Measurements from ENCODE around the gene SDCBP2. TPM values are rescaled to one million over a fixed set of nuclear protein-coding genes. Genes with fewer than 3 reads are reported as not detected.

Gene SDCBP2
- total and polyA plus RNA-seq, 2 of the 13 experiments (the other 11 are each of a cell fraction or from before 2014, with no cell fraction given) = 1.2 to 2.4 TPM

DNA sequence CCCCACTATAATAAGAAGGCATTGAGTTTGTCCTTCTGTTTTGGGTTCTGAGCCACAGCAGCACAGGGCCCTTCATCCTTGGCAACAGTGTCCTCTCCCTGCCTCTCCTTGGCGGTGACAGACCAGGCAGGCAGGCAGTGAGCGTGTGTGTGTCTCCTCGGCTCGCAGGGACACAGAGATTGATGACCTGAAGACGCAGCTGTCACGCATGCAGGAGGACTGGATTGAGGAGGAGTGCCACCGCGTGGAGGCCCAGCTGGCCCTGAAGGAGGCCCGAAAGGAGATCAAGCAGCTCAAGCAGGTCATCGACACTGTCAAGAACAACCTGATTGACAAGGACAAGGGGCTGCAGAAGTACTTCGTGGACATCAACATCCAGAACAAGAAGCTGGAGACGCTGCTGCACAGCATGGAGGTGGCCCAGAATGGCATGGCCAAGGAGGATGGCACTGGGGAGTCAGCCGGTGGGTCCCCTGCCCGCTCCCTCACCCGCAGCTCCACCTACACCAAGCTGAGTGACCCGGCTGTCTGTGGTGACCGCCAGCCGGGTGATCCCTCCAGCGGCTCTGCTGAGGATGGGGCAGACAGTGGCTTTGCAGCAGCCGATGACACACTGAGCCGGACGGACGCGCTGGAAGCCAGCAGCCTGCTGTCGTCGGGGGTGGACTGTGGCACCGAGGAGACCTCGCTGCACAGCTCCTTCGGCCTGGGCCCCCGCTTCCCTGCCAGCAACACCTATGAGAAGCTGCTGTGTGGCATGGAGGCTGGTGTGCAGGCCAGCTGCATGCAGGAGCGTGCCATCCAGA lies 24.0 kb downstream of the SDCBP2 start:
- ChIA-PET POLR2A (interaction anchor here (0.9 kb wide), 1 partner anchor 21 kb away, joined by 4 read pairs; no protein-coding TSS in a partner anchor), CTCF (ENCODE audit: low intra/inter-chr PET ratio, low total read pairs) (no interaction called here)
- no peak overlapping the region for H3K9ac ChIP-seq (ENCODE audit: insufficient read depth, low read depth, low read length)
- H3K4me1 ChIP-seq (ENCODE audit: insufficient read depth, low read length) = no peaks in the 10 kb centered on the region
- TF ChIP-seq KLF9 (CRISPR knock-in tag; IDR thresholded peaks at IDR 0.05; ENCODE audit: low read depth) = no peak
- no peak for TF ChIP-seq ZSCAN22 (CRISPR knock-in tag; IDR thresholded peaks at IDR 0.05)
- TF ChIP-seq, protein P1, sequence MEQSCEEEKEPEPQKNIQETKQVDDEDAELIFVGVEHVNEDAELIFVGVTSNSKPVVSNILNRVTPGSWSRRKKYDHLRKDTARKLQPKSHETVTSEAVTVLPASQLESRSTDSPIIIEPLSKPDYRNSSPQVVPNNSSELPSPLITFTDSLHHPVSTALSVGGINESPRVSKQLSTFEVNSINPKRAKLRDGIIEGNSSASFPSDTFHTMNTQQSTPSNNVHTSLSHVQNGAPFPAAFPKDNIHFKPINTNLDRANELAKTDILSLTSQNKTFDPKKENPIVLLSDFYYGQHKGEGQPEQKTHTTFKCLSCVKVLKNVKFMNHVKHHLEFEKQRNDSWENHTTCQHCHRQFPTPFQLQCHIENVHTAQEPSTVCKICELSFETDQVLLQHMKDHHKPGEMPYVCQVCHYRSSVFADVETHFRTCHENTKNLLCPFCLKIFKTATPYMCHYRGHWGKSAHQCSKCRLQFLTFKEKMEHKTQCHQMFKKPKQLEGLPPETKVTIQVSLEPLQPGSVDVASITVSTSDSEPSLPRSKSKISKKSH (CRISPR knock-in tag; IDR thresholded peaks at IDR 0.05; ENCODE audit: borderline replicate concordance) = 0 out of 2 replicates have a peak, but pooled peaks have one; percentile 33
- TF ChIP-seq, protein P2, sequence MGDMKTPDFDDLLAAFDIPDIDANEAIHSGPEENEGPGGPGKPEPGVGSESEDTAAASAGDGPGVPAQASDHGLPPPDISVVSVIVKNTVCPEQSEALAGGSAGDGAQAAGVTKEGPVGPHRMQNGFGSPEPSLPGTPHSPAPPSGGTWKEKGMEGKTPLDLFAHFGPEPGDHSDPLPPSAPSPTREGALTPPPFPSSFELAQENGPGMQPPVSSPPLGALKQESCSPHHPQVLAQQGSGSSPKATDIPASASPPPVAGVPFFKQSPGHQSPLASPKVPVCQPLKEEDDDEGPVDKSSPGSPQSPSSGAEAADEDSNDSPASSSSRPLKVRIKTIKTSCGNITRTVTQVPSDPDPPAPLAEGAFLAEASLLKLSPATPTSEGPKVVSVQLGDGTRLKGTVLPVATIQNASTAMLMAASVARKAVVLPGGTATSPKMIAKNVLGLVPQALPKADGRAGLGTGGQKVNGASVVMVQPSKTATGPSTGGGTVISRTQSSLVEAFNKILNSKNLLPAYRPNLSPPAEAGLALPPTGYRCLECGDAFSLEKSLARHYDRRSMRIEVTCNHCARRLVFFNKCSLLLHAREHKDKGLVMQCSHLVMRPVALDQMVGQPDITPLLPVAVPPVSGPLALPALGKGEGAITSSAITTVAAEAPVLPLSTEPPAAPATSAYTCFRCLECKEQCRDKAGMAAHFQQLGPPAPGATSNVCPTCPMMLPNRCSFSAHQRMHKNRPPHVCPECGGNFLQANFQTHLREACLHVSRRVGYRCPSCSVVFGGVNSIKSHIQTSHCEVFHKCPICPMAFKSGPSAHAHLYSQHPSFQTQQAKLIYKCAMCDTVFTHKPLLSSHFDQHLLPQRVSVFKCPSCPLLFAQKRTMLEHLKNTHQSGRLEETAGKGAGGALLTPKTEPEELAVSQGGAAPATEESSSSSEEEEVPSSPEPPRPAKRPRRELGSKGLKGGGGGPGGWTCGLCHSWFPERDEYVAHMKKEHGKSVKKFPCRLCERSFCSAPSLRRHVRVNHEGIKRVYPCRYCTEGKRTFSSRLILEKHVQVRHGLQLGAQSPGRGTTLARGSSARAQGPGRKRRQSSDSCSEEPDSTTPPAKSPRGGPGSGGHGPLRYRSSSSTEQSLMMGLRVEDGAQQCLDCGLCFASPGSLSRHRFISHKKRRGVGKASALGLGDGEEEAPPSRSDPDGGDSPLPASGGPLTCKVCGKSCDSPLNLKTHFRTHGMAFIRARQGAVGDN (CRISPR knock-in tag; IDR thresholded peaks at IDR 0.05) = peak; percentile 32
- TF ChIP-seq, protein P3, sequence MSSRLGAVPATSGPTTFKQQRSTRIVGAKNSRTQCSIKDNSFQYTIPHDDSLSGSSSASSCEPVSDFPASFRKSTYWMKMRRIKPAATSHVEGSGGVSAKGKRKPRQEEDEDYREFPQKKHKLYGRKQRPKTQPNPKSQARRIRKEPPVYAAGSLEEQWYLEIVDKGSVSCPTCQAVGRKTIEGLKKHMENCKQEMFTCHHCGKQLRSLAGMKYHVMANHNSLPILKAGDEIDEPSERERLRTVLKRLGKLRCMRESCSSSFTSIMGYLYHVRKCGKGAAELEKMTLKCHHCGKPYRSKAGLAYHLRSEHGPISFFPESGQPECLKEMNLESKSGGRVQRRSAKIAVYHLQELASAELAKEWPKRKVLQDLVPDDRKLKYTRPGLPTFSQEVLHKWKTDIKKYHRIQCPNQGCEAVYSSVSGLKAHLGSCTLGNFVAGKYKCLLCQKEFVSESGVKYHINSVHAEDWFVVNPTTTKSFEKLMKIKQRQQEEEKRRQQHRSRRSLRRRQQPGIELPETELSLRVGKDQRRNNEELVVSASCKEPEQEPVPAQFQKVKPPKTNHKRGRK (CRISPR knock-in tag; IDR thresholded peaks at IDR 0.05) = no peak
- H2AFZ ChIP-seq (ENCODE audit: low read length) = no peak overlapping the region
- H3K27me3 ChIP-seq (ENCODE audit: control insufficient read depth in 1 of 2, insufficient read depth in 2 of 2, low read length in 2 of 2) = peaks cover 10 to 49% of the 10 kb centered on the region in 2 experiments; a peak in 4 of 5 replicates
- no peaks in the 10 kb centered on the region for H3K36me3 ChIP-seq (replicated peaks in 1 of 2; ENCODE audit: control insufficient read depth in 1 of 2, insufficient read depth in 2 of 2, low read length in 2 of 2)
- no peaks in the 10 kb centered on the region for H3K79me2 ChIP-seq (ENCODE audit: insufficient read depth, low read length)
- no peak for FAIRE-seq
- no peak overlapping the region for H3K27ac ChIP-seq (ENCODE audit: extremely low read length, insufficient read depth, low read length)
- in situ Hi-C loops (cut with HindIII; ENCODE audit: extremely low pct_ligation_motif_present, low pct_unique_long_range_greater_than_20kb) = no loop called here
- DNase-seq (ENCODE audit: low spot score) = no peak
- no peaks in the 10 kb centered on the region for H3K9me3 ChIP-seq (ENCODE audit: low read length)
- no peak overlapping the region for H3K4me2 ChIP-seq (ENCODE audit: low read depth, low read length)
- ATAC-seq = peak; percentile 11; the same call in 1 of the 3 replicates
- no TSS peak for BruUV-seq (replicated peaks)
- 25% methylated on average over 24 of the region's 31 CpGs for WGBS (ENCODE audit: low lambda C conversion rate)
- H4K20me1 ChIP-seq (ENCODE audit: insufficient read depth, low read length) = no peaks in the 10 kb centered on the region
- intact Hi-C loops (cut with micrococcal nuclease; ENCODE audit: unreplicated experiment) = no loop called here
- no peak overlapping the region for H3K4me3 ChIP-seq (replicated peaks in 1 of 3; ENCODE audit: insufficient read depth in 1 of 3, low read depth in 2 of 3, low read length in 3 of 3)
